Keratinocyte (primary cell): ENCODE measurements around the gene OSR1. TPM values are rescaled to one million over a fixed set of nuclear protein-coding genes. Genes with fewer than 3 reads are reported as not detected.

Experiments
- DNase-seq: peaks from one replicate; pipeline ENCODE4 v3.0.0-alpha.2; 2011; ENCODE audit warnings: low read depth, missing footprints, low spot score
- FAIRE-seq: peaks from 2 replicates; lab custom pipeline; 2011; peaks lifted over from hg19 to GRCh38; lab: Jason Lieb, UNC
- H2AFZ ChIP-seq: 2 replicates; pipeline ENCODE4 v1.6.0; 2012; ENCODE audit warnings: low read length, control low read depth, inconsistent platforms; ENCODE audit not compliant: control insufficient read depth
- H3K27ac ChIP-seq: 2 replicates; pipeline ENCODE4 v1.5.1; 2011; ENCODE audit warnings: low read length; ENCODE audit not compliant: control insufficient read depth, insufficient read depth
- H3K27me3 ChIP-seq: 3 replicates; pipeline ENCODE4 v1.6.0; 2011; ENCODE audit warnings: low read length; ENCODE audit not compliant: control insufficient read depth, insufficient read depth; ENCODE audit errors: extremely low read depth
- H3K36me3 ChIP-seq, 2 experiments: 2 replicates in 1 of 2; 3 replicates in 1 of 2; pipeline ENCODE4 v1.5.1; 2011; ENCODE audit warnings: low read length in 2 of 2, mild to moderate bottlenecking in 1 of 2; ENCODE audit not compliant: control insufficient read depth in 2 of 2, insufficient read depth in 2 of 2; ENCODE audit errors: extremely low read depth in 1 of 2
- H3K4me1 ChIP-seq: 3 replicates; pipeline ENCODE4 v1.5.1; 2011; ENCODE audit warnings: low read length; ENCODE audit not compliant: control insufficient read depth, insufficient read depth; ENCODE audit errors: extremely low read depth
- H3K4me2 ChIP-seq: 3 replicates; pipeline ENCODE4 v1.6.0; 2011; ENCODE audit warnings: low read depth, low read length; ENCODE audit not compliant: control insufficient read depth, insufficient read depth; ENCODE audit errors: extremely low read depth
- H3K4me3 ChIP-seq, 3 experiments: fragments of 200-600 bp in 1 of 3; sonication (generic) in 1 of 3; 2 replicates in 2 of 3; 3 replicates in 1 of 3; pipeline ENCODE4 v1.5.1; 2011 to 2016; ENCODE audit warnings: low read length in 3 of 3, mild to moderate bottlenecking in 3 of 3, control low read depth in 2 of 3, inconsistent platforms in 1 of 3, low read depth in 1 of 3, mixed read lengths in 1 of 3, mixed run types in 1 of 3, moderate library complexity in 1 of 3; ENCODE audit not compliant: control insufficient read depth in 2 of 3, insufficient read depth in 2 of 3; ENCODE audit errors: extremely low read depth in 1 of 3
- H3K79me2 ChIP-seq: 2 replicates; pipeline ENCODE4 v1.6.0; 2012; ENCODE audit warnings: low read length; ENCODE audit not compliant: control insufficient read depth, insufficient read depth
- H3K9ac ChIP-seq: 3 replicates; pipeline ENCODE4 v1.6.0; 2011; ENCODE audit warnings: low read length; ENCODE audit not compliant: control insufficient read depth, insufficient read depth; ENCODE audit errors: extremely low read depth
- H3K9me1 ChIP-seq: 3 replicates; pipeline ENCODE4 v1.6.0; 2011; ENCODE audit warnings: low read length; ENCODE audit not compliant: control insufficient read depth, insufficient read depth; ENCODE audit errors: extremely low read depth
- H3K9me3 ChIP-seq: 2 replicates; pipeline ENCODE4 v1.5.1; 2012; ENCODE audit warnings: low read depth, low read length; ENCODE audit not compliant: control insufficient read depth
- H4K20me1 ChIP-seq: 3 replicates; pipeline ENCODE4 v1.6.0; 2011; ENCODE audit warnings: low read length; ENCODE audit not compliant: control insufficient read depth, insufficient read depth; ENCODE audit errors: extremely low read depth
- CTCF ChIP-seq, 3 experiments: IDR thresholded peaks in 1 of 3; conservative IDR thresholded peaks in 1 of 3; optimal IDR thresholded peaks in 1 of 3; 2 replicates in 2 of 3; 3 replicates in 1 of 3; pipeline versions ENCODE3 to v1.5.1; 2011; ENCODE audit warnings: low read length in 3 of 3, mild to moderate bottlenecking in 3 of 3, moderate library complexity in 2 of 3, control low read depth in 1 of 3, inconsistent platforms in 1 of 3; ENCODE audit not compliant: insufficient read depth in 2 of 3; ENCODE audit errors: extremely low read depth in 1 of 3
- EZH2 ChIP-seq: IDR thresholded peaks from one replicate; pipeline ENCODE4 v1.6.1; 2012; ENCODE audit warnings: inconsistent platforms, mild to moderate bottlenecking, low read length, moderate library complexity
- dilution Hi-C: fragments of 300-500 bp; cut with MboI; formaldehyde crosslinking; loops from one replicate; pipeline ENCODE4 v1.7.0; 2020; ENCODE audit warnings: low sequenced_read_pairs; ENCODE audit not compliant: extremely low pct_ligation_motif_present
- polyA plus RNA-seq, 5 experiments: library from polyadenylated mRNA; depleted of rRNA in 3 of 5; stranded (reverse) in 3 of 5; stranded (forward) in 1 of 5; unstranded in 1 of 5; fragments of >200 nt; gene quantifications; 1 replicate in 1 of 5; 2 replicates in 3 of 5; 3 replicates in 1 of 5; pipeline versions ENCODE4 v1.2.1 to v1.2.3, GENCODE V29; 2011 to 2012; ENCODE audit warnings: missing spikeins in 2 of 5, low read depth in 1 of 5, low replicate concordance in 1 of 5

The OSR1 gene
- polyA plus RNA-seq, 1 donor (not counting 4 experiments of a cell fraction or from before 2014, with no cell fraction given) = 0.09 TPM

- no peaks in the 10 kb centered on the region for H4K20me1 ChIP-seq
- no peak overlapping the region for H3K4me3 ChIP-seq
- no peak overlapping the region for H3K9ac ChIP-seq
- no peaks in the 10 kb centered on the region for H3K9me1 ChIP-seq
- no peaks in the 10 kb centered on the region for H3K9me3 ChIP-seq
- FAIRE-seq (no peak), DNase-seq (no peak)
- no peak overlapping the region for H2AFZ ChIP-seq
- TF ChIP-seq CTCF (optimal IDR thresholded peaks at IDR 0.05 in 1 of 3, IDR thresholded peaks at IDR 0.05 in 1 of 3, conservative IDR thresholded peaks at IDR 0.05 in 1 of 3; ENCODE audit: extremely low read depth in 1 of 3, insufficient read depth in 2 of 3, low read length in 3 of 3) (no peak), EZH2 (no peak)
- H3K79me2 ChIP-seq = no peaks in the 10 kb centered on the region
- H3K27me3 ChIP-seq = peaks cover 14% of the 10 kb centered on the region
- no peaks in the 10 kb centered on the region for H3K4me1 ChIP-seq
- H3K27ac ChIP-seq = no peak overlapping the region
- no peaks in the 10 kb centered on the region for H3K36me3 ChIP-seq
- no peak overlapping the region for H3K4me2 ChIP-seq
- dilution Hi-C loops = loop anchor here (25.0 kb wide), 1 partner anchor 489 kb away; no protein-coding TSS in a partner anchor
These were observed 14.9 kb upstream of the OSR1 start for GRCh38 chr2:19373352-19373751.

GRCh38 chr2:19371996-19372582 is 13.7 kb upstream of the OSR1 start:
- dilution Hi-C loops = loop anchor here (25.0 kb wide), 1 partner anchor 490 kb away; no protein-coding TSS in a partner anchor
- Histone ChIP-seq H3K9me1 (no peaks in the 10 kb centered on the region), H3K4me3 (no peak overlapping the region), H2AFZ (no peak overlapping the region), H4K20me1 (no peaks in the 10 kb centered on the region), H3K9me3 (no peaks in the 10 kb centered on the region), H3K36me3 (no peaks in the 10 kb centered on the region), H3K27me3 (peaks cover 14% of the 10 kb centered on the region), H3K79me2 (no peaks in the 10 kb centered on the region), H3K9ac (no peak overlapping the region), H3K27ac (no peak overlapping the region), H3K4me1 (no peaks in the 10 kb centered on the region), H3K4me2 (no peak overlapping the region)
- FAIRE-seq = no peak
- DNase-seq = no peak
- no peak for TF ChIP-seq CTCF (optimal IDR thresholded peaks at IDR 0.05 in 1 of 3, IDR thresholded peaks at IDR 0.05 in 1 of 3, conservative IDR thresholded peaks at IDR 0.05 in 1 of 3; ENCODE audit: extremely low read depth in 1 of 3, insufficient read depth in 2 of 3, low read length in 3 of 3)
- no peak for TF ChIP-seq EZH2
